Smooth muscle cell of the brain vasculature (primary cell): Measurements from ENCODE around the gene TRIM71.
"Not testable (repeated sequence)": the region's sequence is repeated elsewhere in the genome, so short reads cannot be mapped to it uniquely, and the experiment has no call there.

Source experiments
- DNase-seq: peaks from one replicate; pipeline ENCODE4 v3.0.0-alpha.2; 2012; ENCODE audit warnings: low read depth, low spot score

Gene TRIM71

DNA sequence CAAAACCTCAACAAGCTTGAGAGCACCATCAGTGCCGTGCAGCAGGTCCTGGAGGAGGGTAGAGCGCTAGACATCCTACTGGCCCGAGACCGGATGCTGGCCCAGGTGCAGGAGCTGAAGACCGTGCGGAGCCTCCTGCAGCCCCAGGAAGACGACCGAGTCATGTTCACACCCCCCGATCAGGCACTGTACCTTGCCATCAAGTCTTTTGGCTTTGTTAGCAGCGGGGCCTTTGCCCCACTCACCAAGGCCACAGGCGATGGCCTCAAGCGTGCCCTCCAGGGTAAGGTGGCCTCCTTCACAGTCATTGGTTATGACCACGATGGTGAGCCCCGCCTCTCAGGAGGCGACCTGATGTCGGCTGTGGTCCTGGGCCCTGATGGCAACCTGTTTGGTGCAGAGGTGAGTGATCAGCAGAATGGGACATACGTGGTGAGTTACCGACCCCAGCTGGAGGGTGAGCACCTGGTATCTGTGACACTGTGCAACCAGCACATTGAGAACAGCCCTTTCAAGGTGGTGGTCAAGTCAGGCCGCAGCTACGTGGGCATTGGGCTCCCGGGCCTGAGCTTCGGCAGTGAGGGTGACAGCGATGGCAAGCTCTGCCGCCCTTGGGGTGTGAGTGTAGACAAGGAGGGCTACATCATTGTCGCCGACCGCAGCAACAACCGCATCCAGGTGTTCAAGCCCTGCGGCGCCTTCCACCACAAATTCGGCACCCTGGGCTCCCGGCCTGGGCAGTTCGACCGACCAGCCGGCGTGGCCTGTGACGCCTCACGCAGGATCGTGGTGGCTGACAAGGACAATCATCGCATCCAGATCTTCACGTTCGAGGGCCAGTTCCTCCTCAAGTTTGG lies 72.9 kb downstream of the TRIM71 start:
- no peak for DNase-seq

DNA sequence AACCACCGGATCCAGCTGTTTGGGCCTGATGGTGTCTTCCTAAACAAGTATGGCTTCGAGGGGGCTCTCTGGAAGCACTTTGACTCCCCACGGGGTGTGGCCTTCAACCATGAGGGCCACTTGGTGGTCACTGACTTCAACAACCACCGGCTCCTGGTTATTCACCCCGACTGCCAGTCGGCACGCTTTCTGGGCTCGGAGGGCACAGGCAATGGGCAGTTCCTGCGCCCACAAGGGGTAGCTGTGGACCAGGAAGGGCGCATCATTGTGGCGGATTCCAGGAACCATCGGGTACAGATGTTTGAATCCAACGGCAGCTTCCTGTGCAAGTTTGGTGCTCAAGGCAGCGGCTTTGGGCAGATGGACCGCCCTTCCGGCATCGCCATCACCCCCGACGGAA lies 73.6 kb downstream of the TRIM71 start:
- DNase-seq, result no peak

DNA sequence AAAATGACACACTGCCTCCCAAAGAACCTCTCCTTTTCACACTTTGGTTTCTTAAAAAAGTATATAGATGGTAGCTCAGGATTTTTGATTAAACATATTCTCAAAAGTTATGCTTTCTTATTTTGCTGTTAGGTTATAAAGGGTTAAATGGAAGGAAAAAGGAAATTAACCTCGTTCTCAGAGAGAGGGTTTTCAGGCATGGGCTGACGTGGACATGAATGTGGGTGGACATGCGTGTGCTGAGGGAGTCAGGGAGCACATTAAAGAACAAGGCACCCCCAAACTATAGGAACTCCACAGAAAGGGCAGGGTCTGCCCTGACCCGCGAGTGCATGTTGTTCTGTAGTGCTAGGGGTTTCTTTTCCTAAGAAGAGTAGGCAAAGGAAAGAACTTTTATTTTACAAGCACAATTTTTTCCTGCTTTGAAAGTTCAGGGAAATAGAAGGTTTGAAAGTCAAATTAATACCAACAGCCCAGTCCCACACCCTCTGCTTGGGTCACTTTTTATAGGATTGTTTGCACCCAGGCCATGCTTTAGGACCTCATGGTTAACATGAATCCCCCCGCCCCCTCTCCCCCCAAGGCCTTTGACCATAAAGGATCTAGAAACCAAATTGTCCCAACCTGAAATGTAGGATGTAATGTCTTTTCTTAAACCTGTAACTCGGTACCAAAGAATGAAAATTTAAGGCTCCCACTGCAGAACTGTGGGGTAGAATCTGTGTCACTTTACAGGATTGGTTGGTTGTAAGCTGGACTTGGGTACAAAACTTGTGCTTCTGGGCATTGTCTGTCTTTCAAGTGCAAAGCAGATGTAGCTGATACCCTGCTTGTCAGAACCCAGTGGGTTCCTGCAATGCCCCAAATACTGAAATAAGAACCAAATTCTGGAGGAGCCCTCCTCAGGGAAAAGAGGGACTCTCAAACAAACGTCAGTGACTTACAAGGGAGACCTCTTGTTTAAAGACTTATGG lies 75.1 kb downstream of the TRIM71 start:
- DNase-seq, result no peak

DNA sequence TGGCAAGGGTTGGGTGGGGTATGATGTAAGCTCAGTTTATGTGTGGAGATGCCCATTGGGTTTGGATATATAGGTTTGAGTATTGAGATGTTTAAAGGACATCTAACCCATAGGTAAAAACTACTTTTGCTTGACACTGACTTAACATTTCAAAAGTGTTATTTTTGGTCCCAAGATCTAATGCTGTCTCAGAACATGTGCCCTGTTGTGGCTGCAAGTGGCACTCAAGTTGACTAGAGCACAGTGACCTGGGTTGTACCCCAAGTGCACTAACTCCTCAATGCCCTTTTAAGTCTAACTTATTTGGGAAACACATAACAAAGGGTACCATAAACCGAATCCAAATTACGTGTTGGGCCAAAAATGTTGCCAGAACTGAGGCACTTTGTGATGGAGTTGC lies 77.2 kb downstream of the TRIM71 start:
- DNase-seq, result no peak

DNA sequence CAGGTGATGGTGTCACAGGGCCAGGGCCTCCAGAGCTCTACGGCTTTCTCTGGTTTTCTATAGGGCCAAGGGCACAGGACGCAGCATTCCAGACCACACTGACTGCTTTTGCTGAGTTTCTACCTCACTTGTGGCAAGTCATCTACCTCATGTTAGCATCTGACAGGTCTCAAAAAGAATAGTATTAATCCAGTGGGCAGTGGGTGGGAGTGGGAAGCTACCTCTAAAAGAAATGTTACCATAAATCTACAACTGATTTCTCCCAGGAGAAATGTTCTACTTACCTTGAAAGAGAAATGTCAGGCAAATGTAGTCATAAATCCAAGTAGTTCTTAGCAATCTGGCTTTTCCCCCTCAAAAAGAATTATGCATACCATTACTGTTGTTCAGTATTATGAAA lies 77.9 kb downstream of the TRIM71 start:
- no peak for DNase-seq

DNA sequence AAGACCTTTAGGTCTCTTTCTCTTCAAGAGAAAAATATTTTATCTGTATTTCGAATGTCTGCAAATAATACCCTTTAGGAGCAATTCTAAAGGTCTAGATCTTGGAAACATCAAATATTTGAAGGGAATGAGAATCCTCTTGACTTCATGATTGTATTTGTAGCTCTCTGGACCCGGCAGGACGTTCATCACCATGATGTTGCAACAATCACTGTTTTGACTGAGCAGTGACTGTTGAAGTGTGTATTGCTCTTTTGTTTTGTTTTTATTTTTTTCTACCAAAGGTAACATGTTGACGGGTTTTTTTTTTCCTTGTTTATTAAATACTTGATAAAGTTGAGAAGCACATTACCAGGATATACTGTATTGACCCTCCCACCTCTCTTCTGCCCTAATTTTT lies 78.3 kb downstream of the TRIM71 start:
- no peak for DNase-seq

DNA sequence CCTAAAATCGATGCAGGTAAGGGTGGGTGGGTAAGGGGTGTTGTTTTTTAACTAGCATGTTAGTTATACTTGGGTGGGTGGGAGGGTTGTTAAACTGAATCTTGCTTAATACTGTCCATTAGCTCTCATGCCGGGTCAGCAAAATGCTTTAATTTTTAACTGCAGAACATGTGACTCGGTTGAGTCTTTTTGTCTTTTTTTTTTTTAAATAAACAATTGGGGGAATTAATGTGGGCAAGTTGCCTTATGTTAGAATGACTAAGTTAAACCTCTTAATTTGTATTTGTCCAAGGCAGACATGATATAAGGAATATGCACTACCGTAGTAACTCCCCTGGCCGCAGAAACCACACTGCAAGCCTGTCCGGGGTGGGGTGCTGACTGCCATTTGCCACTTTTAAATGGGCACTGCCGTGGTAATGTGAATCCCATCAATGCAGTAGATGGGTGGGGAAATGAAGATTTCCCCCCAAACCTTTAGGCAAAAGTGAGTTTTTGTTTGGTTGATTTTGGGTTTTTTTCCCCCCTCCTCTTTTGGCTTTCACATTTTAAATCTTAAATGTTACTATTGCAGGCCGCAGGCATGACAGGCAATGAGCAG lies 79.3 kb downstream of the TRIM71 start:
- no peak for DNase-seq

DNA sequence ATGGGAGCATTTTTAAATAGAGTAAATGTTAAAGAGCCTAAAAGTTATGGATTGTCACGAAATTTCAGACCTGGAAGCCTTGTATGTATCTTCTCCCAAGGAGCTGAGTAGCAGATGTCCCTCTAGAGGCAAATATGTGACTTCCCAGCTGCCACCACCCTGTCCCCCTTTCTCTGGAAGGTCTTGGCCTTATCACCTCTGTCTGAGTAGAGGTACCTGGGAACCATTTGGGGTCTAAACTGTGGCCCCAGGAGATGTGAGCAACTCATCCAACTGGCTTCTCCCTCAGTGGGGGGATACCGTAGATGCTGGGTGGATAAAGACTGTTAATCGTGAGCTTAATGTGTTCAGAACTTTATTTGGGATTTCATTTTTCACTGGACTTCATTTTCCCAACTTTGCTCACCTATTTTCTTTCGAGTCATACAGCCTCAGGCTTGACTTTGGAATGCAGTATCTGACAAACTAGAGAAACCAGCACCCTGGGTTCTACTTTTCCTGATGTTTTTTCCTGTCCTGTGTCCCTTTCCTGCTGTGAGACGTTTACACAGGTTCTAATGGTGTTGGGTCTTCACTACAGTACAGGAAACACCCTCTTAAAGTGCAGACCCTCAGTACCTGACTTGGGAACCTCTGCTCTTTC lies 80.3 kb downstream of the TRIM71 start:
- no peak for DNase-seq

DNA sequence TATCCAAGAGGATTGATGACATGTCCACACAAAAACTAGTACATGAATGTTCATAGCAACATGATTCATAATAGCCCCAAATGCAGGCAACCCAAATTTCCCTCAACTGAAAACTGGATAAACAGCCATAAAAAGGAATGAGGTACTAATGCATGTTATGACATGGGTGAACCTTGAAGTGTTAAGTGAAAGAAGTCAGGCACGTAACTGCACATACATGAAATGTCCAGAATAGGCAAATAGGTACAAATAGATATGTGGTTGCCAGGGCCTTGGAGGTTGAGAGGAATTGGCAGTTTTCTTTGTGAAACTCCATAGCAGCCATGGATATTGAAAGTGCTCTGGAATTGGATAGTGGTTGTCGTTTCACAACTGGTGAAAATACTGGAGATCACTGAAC lies 81.5 kb downstream of the TRIM71 start:
- no peak for DNase-seq

DNA sequence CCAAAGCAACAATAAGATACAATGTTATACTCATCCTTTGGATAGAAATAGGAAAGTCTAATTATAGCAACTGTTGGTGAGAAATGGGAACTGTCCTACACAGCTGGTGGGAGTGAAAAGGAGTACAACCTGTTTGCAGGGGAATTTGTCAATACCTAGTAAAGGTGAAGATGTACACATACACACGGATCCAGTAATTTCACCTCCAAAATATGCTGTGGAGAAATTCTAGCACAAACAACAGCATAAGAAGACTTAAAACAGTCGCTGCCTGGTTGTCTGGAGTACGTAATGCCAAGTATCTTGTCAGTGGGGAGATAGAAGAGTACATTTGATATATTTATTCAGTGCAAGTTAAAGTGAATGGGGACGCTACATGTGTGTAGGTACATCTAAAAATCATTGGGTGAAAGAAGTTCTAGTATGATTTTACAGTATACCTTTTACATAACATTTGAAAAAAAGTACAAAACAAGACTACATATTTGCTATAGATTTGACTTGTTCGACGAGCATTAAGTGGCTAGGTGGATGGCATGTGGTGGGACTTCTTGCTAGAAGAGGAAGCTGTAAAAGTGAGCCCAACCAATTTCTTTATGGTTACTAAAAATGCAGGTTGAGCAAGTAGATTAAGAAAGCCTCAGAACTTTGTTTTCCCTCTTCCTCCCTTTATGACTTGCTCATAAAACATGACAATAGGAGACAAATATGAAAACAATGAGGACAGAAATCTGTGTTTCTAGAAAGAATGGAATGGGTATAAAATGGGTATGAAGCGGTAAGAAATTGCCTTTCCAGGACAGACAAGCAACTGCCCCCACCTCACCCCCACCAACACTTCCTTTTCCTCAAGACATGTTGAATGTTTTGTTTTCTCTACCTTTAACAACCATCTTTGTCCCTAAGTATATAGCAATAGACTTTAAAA lies 83.5 kb downstream of the TRIM71 start:
- no peak for DNase-seq

DNA sequence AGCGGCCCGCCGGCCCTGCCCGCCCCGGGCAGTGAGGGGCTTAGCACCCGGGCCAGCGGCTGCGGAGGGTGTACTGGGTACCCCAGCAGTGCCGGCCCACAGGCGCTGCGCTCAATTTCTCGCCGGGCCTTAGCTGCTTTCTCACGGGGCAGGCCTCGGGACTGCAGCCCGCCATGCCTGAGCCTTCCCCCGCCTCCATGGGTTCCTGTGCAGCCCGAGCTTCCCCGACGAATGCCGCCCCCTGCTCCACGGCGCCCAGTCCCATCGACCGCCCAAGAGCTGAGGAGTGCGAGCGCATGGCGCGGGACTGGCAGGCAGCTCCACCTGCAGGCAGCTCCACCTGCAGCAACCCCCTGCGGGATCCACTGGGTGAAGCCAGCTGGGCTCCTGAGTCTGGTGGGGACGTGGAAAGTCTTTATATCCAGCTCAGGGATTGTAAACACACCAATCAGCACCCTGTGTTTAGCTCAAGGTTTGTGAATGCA lies 85.1 kb downstream of the TRIM71 start:
- not testable (repeated sequence) for DNase-seq

DNA sequence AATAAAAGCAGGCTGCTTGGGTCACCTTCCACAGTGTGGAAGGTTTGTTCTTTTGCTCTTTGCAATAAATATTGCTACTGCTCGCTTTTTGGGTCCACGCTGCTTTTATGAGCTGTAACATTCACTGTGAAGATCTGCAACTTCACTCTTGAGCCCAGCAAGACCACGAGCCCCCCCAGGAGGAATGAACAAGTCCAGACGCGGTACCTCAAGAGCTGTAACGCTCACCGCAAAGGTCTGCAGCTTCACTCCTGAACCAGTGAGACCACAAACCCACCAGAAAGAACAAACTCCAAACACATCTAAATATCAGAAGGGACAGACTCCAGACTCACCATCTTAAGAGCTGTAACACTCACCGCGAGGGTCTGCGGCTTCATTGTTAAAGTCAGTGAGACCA lies 86.2 kb downstream of the TRIM71 start:
- DNase-seq, result no peak

DNA sequence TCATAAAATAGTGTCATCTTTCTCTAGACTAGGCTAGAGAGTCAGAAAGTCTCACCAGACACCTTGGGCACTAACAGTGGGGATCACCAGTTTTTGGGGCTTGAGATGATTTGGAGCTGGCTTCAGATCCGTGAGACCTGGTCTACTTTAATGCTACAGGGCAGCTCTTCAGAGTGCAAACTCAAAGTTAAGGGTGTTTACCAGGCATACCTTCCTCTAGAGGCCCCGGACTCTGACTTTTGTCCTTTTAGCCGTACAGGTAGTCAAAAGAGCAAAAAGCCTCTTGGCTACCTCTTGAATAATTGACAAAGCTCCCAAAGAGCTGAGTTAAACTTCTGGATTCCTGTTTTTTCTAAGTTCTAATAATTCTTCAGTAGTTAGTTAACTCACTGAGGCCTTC lies 92.2 kb downstream of the TRIM71 start:
- DNase-seq, result no peak

DNA sequence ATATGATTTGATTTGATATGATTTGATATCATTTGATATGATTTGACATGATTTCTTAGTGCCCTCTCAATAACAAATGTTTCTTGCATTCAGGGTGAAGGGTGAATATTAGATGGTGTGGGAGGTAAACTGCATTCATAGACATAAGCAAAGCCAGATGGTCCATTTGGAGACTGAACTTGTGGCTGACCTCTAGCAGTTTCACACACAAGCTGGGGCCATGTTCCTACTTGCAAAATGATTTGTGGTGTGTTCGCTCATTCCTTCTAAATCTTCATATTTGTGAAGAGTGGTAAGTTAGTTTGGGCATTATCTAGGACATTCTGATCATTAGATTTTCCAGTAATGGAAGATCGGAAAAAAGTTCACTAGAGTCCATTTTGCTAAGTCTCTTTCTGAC lies 93.2 kb downstream of the TRIM71 start:
- no peak for DNase-seq

DNA sequence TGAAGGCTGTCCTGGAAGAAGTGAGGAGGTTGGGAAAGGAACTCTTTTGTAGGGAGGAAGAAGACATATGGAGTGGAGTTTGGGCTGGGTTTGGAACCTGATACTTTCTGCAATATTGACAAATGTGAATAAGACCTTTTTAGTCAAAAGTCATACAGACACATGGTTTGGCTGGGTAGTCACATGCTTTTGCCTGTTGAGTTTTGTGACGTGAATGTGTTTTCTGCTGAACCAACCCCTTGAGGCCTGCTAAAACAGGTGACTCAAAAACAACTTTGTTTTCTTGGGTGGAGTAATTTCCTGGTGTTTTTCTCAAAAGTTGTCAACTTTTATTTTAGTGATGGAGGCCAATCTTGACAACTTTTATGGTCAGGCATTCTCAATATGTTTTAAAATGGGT lies 94.2 kb downstream of the TRIM71 start:
- no peak for DNase-seq

DNA sequence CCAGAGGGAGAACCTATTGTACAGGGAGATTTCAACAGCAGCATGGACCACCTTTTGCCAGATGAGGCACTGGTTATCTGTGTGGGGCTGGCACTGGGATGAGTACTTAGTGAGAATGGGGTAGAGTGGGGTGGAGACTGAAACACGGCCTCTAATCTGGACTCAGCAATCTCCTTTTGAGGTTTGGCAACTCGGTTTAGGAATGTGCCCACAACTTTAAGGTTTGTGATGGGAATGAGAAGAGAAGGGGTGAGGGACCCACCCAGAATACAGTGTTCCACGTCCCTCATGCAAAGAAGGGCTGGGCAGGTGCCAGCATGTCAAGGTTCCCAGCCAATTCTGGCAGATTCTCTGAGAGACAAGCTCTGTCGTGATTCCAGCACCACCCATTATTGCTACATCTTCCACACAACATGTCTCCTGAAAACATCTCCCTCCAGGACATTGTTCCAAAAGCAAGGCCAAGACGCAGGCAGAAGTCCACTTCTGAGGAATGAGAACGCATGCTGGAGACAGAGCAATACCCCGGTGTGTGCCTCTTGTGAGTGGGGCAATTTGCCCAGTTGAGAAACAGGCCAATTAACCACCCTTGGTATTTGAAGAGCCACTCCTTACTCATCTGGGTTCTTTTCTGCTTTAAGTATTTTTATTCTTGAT lies 96.1 kb downstream of the TRIM71 start:
- DNase-seq, result no peak

DNA sequence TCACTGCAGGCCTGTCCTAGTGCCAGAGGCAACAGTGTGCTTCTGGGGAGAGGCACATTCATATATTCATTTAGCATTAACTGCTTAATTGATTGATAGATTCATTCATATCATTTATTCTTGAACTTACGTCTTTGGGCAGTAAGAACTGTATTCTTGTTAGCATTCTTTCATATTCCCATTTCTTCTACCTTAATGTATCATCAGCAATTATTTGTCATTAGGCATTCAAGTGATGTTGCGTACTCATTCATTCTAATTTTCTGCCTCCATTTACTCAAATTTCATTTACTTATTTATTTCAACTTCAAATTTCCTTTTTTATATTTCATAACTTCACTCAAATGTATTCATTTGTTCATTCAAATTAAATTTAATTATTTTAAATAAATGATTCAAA lies 102.1 kb downstream of the TRIM71 start:
- no peak for DNase-seq

DNA sequence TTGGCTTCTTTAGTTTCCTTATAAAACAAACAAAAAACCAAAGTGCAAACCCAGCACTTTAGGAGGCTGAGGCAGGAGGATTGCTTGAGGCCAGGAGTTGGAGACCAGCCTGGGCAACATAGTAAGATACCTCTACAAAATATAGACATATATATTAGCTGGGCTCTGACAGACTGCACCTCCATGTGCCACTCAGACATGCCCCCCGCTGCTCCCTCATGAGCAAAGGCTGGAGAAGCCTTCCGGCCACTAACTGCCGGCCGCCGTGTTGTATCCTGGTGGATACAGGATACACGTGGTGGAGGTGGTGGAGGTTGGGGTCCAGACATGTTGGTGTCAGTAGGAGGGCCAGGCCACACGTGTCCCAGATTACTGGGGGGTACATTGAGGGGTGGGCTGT lies 104.3 kb downstream of the TRIM71 start:
- no peak for DNase-seq

DNA sequence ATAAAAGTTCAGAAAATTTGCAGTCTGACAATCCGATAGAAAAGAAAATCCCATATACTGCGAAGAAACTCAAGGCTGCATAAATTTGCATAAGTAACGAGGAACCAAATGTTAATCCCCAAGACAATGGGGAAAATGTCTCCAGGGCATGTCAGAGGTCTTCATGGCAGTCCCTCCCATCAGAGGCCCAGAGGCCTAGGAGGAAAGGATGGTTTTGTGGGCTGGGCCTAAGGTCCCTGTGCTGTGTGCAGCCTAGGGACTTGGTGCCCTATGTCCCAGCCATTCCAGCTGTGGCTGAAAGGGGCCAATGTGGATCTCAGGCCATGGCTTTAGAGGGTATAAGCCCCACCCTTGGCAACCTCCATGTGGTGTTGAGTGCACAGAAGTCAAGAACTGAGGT lies 112.4 kb downstream of the TRIM71 start:
- DNase-seq, result no peak

DNA sequence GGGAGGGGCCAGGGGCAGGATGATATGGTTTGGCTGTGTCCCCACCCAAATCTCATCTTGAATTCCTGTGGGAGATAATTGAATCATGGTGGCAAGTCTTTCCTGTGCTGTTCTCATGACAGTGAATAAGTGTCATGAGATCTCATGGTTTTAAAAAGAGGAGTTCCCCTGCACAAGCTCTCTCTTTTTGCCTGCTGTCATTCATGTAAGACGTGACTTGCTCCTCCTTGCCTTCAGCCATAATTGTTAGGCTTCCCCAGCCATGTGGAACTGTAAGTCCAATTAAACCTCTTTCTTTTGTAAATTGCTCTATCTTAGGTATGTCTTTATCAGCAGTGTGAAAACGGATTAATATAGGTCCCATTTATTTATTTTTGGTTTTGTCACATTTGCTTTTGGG lies 113.5 kb downstream of the TRIM71 start:
- DNase-seq, result not testable (repeated sequence)
